HepG2 (cell line): ENCODE data around the gene VARS1. TPM values are rescaled to one million over a fixed set of nuclear protein-coding genes. Genes with fewer than 3 reads are reported as not detected.

Experiments used
- ATAC-seq: fragments of 200-7000 bp; cut with Tn5 transposase; 3 replicates; pipeline ENCODE4 v1.9.1; 2020; ENCODE audit warnings: mild to moderate bottlenecking, moderate library complexity
- BruUV-seq: library from RNA; stranded (reverse); fragments of 400-500 nt; replicated peaks from 2 replicates; lab custom pipeline; 2021; lab: Mats Ljungman, UMichigan
- CTCF ChIA-PET: fragments of 300-600 bp; formaldehyde crosslinking; extraction: SDS; loops from one replicate; lab custom pipeline; 2021; ENCODE audit warnings: low total read pairs, inconsistent platforms, low intra/inter-chr PET ratio; lab: Yijun Ruan, JAX
- POLR2A ChIA-PET: fragments of 350-600 bp; sonication (Branson Sonifier 250); formaldehyde crosslinking; loops from one replicate; lab custom pipeline; 2020; ENCODE audit warnings: antibody characterized with exemption, inconsistent platforms; lab: Yijun Ruan, JAX
- DNase-seq: peaks from one replicate; pipeline ENCODE4 v3.0.0-alpha.2; 2015; ENCODE audit warnings: low spot score
- FAIRE-seq: peaks from 3 replicates; lab custom pipeline; 2011; peaks lifted over from hg19 to GRCh38; lab: Jason Lieb, UNC
- H2AFZ ChIP-seq: one replicate; pipeline ENCODE4 v1.6.1; 2011; ENCODE audit warnings: low read length, inconsistent platforms
- H3K27ac ChIP-seq: fragments of 300-600 bp; 3 replicates; pipeline ENCODE4 v1.8.0; 2011; ENCODE audit warnings: mixed run types, mild to moderate bottlenecking, mixed read lengths, low read length, inconsistent platforms; ENCODE audit not compliant: insufficient read depth; ENCODE audit errors: extremely low read length
- H3K27me3 ChIP-seq, 2 experiments: fragments of 200-600 bp in 1 of 2; 2 replicates in 1 of 2; 3 replicates in 1 of 2; pipeline versions ENCODE4 v1.6.0 to v1.8.0; 2011; ENCODE audit warnings: low read length in 2 of 2, mild to moderate bottlenecking in 2 of 2, moderate library complexity in 2 of 2, inconsistent platforms in 1 of 2; ENCODE audit not compliant: insufficient read depth in 2 of 2, control insufficient read depth in 1 of 2
- H3K36me3 ChIP-seq, 2 experiments: fragments of 200-600 bp in 1 of 2; replicated peaks in 1 of 2; 2 replicates in 1 of 2; 3 replicates in 1 of 2; pipeline versions ENCODE4 v1.5.1 to v1.8.0; 2011; ENCODE audit warnings: low read length in 2 of 2, inconsistent platforms in 1 of 2; ENCODE audit not compliant: insufficient read depth in 2 of 2, control insufficient read depth in 1 of 2
- H3K4me1 ChIP-seq: 2 replicates; pipeline ENCODE4 v1.5.1; 2012; ENCODE audit warnings: low read length, inconsistent platforms; ENCODE audit not compliant: insufficient read depth
- H3K4me2 ChIP-seq: 2 replicates; pipeline ENCODE4 v1.6.0; 2011; ENCODE audit warnings: low read depth, low read length, inconsistent platforms
- H3K4me3 ChIP-seq, 3 experiments: fragments of 200-600 bp in 1 of 3; sonication (generic), shearing (Covaris generic) in 1 of 3; replicated peaks in 1 of 3; 2 replicates each; pipeline ENCODE4 v1.5.1; 2011 to 2016; ENCODE audit warnings: low read length in 3 of 3, inconsistent platforms in 2 of 3, low read depth in 2 of 3, mild to moderate bottlenecking in 2 of 3, control low read depth in 1 of 3, mixed read lengths in 1 of 3; ENCODE audit not compliant: insufficient read depth in 1 of 3
- H3K79me2 ChIP-seq: one replicate; pipeline ENCODE4 v1.6.1; 2011; ENCODE audit warnings: low read length, inconsistent platforms; ENCODE audit not compliant: insufficient read depth
- H3K9ac ChIP-seq: 2 replicates; pipeline ENCODE4 v1.6.0; 2011; ENCODE audit warnings: mild to moderate bottlenecking, low read depth, low read length, inconsistent platforms; ENCODE audit not compliant: insufficient read depth
- H3K9me3 ChIP-seq: 2 replicates; pipeline ENCODE4 v1.5.1; 2012; ENCODE audit warnings: mild to moderate bottlenecking, low read length
- H4K20me1 ChIP-seq: 2 replicates; pipeline ENCODE4 v1.6.0; 2011; ENCODE audit warnings: inconsistent platforms, mild to moderate bottlenecking, low read length, moderate library complexity; ENCODE audit not compliant: insufficient read depth
- ATF7 ChIP-seq, 2 experiments: fragments of 450-650 bp in 1 of 2; sonication (generic) in 1 of 2; formaldehyde crosslinking in 1 of 2; IDR thresholded peaks; 2 replicates each; pipeline versions ENCODE4 v1.4.0 to v1.6.1; 2016 to 2020; ENCODE audit warnings: antibody characterized with exemption in 1 of 2, mild to moderate bottlenecking in 1 of 2, missing genetic modification reagents in 1 of 2
- FOXA3 ChIP-seq: IDR thresholded peaks from 2 replicates; pipeline ENCODE4 v1.6.1; 2016; ENCODE audit warnings: missing genetic modification reagents, missing compliant biosample characterization
- FOXP1 ChIP-seq, 2 experiments: fragments of 450-650 bp in 1 of 2; IDR thresholded peaks; 2 replicates each; pipeline ENCODE4 v1.6.1; 2017 to 2018; ENCODE audit warnings: antibody characterized with exemption in 1 of 2
- JUN ChIP-seq: sonication (generic); formaldehyde crosslinking; IDR thresholded peaks from 2 replicates; pipeline ENCODE4 v1.4.0; 2020; ENCODE audit warnings: mild to moderate bottlenecking, missing genetic modification reagents
- JUNB ChIP-seq: sonication (generic); formaldehyde crosslinking; IDR thresholded peaks from 2 replicates; pipeline ENCODE4 v1.8.0; 2022; ENCODE audit warnings: missing genetic modification reagents, mild to moderate bottlenecking, borderline replicate concordance
- PHB2 ChIP-seq: fragments of 450-650 bp; IDR thresholded peaks from 2 replicates; pipeline ENCODE4 v1.6.1; 2018; ENCODE audit not compliant: partially characterized antibody
- TBX2 ChIP-seq: sonication (generic); formaldehyde crosslinking; IDR thresholded peaks from 2 replicates; pipeline ENCODE4 v1.5.0; 2020; ENCODE audit warnings: missing genetic modification reagents, mild to moderate bottlenecking, borderline replicate concordance
- ZBTB21 ChIP-seq: sonication (generic); formaldehyde crosslinking; IDR thresholded peaks from 2 replicates; pipeline ENCODE4 v1.4.0; 2020; ENCODE audit warnings: missing genetic modification reagents
- ZFY ChIP-seq: sonication (generic); formaldehyde crosslinking; IDR thresholded peaks from 2 replicates; pipeline ENCODE4 v1.4.0; 2020; ENCODE audit warnings: missing genetic modification reagents
- ZNF770 ChIP-seq: sonication (generic); formaldehyde crosslinking; IDR thresholded peaks from 2 replicates; pipeline ENCODE4 v1.5.0; 2020; ENCODE audit warnings: mild to moderate bottlenecking, missing genetic modification reagents
- ZZZ3 ChIP-seq: sonication (generic); formaldehyde crosslinking; IDR thresholded peaks from 2 replicates; pipeline ENCODE4 v1.4.0; 2020; ENCODE audit warnings: missing genetic modification reagents, mild to moderate bottlenecking, borderline replicate concordance
- WGBS: methylation state at CpG from one replicate; pipeline ENCODE4 v1.1.6; 2017; ENCODE audit warnings: low lambda C conversion rate; 5-methylcytosine and 5-hydroxymethylcytosine counted together
- in situ Hi-C: cut with HindIII; loops from 2 replicates; pipeline ENCODE4 v1.10.0; 2017; ENCODE audit warnings: low pct_unique_long_range_greater_than_20kb; ENCODE audit not compliant: extremely low pct_ligation_motif_present
- intact Hi-C: fragments of 100-400 bp; cut with micrococcal nuclease; formaldehyde crosslinking; loops from one replicate; pipeline ENCODE4 v1.10.0; 2022; ENCODE audit not compliant: unreplicated experiment
- polyA plus RNA-seq, 8 experiments: library from polyadenylated mRNA; depleted of rRNA in 3 of 8; stranded (reverse) in 7 of 8; unstranded in 1 of 8; fragments of >200 nt; fragmentation: Illumina TruSeq in 4 of 8; extraction: Trizol in 4 of 8; gene quantifications; 2 replicates each; pipeline versions ENCODE4 v1.2.1 to v1.2.3, GENCODE V29; 2011 to 2016; ENCODE audit warnings: low read depth in 4 of 8, missing spikeins in 1 of 8, mixed read lengths in 1 of 8; ENCODE audit not compliant: insufficient read depth in 1 of 8
- total RNA-seq, 5 experiments: library from RNA; depleted of rRNA; stranded (reverse); fragments of >200 nt; fragmentation: Illumina TruSeq; extraction: Trizol; gene quantifications; 2 replicates each; pipeline ENCODE4 v1.2.3, GENCODE V29; 2016; ENCODE audit warnings: low read depth in 1 of 5
- TF ChIP-seq, protein P1 (sequence below): sonication (generic); formaldehyde crosslinking; IDR thresholded peaks from 2 replicates; pipeline ENCODE4 v1.4.0; 2020; ENCODE audit warnings: missing genetic modification reagents
- TF ChIP-seq, protein P2 (sequence below): sonication (generic); formaldehyde crosslinking; IDR thresholded peaks from 2 replicates; pipeline ENCODE4 v1.4.0; 2020; ENCODE audit warnings: missing genetic modification reagents

Gene VARS1
- total and polyA plus RNA-seq, 2 of the 13 experiments (the other 11 are each of a cell fraction or from before 2014, with no cell fraction given) = 14.7 to 56.1 TPM

DNA sequence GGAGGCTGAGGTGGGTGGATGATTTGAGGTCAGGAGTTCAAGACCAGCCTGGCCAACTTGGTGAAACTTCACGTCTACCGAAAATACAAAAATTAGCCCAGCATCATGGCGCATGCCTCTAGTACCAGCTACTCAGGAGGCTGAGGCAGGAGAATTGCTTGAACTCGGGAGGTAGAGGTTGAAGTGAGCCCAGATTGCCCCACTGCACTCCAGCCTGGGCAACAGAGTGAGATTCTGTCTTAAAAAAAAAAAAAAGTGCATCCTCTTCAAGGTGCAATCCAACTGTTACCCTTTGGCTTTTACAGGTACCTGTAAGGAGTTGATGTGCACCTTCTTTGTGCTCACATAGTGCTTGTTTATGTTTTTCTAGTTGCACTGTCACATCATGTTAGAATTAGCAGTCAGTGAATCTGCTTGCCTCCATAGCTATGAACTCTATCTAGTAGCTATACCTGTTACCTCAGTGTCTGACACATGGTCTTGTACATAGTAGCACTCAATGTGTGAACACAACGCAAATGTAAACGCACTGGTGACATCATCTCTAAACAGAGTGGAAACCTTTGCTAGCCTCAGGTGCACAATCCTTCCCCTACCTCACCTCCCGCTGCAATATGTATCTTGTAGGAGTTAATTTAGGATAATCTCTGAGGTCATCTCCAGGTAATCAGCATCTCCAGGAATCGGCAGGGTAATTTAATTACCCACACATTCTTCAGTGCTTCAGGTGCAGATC lies 46.1 kb downstream of the VARS1 start:
- Histone ChIP-seq H3K79me2 (no peaks in the 10 kb centered on the region), H3K27me3 (no peaks in the 10 kb centered on the region), H3K9ac (no peak overlapping the region), H3K4me3 (no peak overlapping the region), H3K27ac (no peak overlapping the region), H3K9me3 (no peaks in the 10 kb centered on the region)
- POLR2A ChIA-PET = interaction anchor here (0.7 to 4.7 kb wide), 4 partner anchors 12 to 94 kb away, joined by 3 to 106 read pairs (median 4); partner anchors contain the start of genes APOM, CLIC1, LSM2 and MSH5
- 94% methylated on average over 8 of the region's 8 CpGs for WGBS
- intact Hi-C loops = no loop called here
- no peak for FAIRE-seq
- no peak for ATAC-seq
- TF ChIP-seq TBX2 (CRISPR knock-in tag) = peak; percentile 27; the same call in 1 of the 2 replicates
- TF ChIP-seq, protein P1, sequence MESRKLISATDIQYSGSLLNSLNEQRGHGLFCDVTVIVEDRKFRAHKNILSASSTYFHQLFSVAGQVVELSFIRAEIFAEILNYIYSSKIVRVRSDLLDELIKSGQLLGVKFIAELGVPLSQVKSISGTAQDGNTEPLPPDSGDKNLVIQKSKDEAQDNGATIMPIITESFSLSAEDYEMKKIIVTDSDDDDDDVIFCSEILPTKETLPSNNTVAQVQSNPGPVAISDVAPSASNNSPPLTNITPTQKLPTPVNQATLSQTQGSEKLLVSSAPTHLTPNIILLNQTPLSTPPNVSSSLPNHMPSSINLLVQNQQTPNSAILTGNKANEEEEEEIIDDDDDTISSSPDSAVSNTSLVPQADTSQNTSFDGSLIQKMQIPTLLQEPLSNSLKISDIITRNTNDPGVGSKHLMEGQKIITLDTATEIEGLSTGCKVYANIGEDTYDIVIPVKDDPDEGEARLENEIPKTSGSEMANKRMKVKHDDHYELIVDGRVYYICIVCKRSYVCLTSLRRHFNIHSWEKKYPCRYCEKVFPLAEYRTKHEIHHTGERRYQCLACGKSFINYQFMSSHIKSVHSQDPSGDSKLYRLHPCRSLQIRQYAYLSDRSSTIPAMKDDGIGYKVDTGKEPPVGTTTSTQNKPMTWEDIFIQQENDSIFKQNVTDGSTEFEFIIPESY (CRISPR knock-in tag) = peak; percentile 82
- TF ChIP-seq PHB2 = no peak
- TF ChIP-seq FOXA3 (CRISPR knock-in tag) = 0 out of 2 replicates have a peak, but pooled peaks have one; percentile 14
- TF ChIP-seq ZFY = no peak
- TF ChIP-seq ZBTB21 (CRISPR knock-in tag) = peak; percentile 76; the same call in 1 of the 2 replicates
- 0 out of 2 replicates have a peak, but pooled peaks have one; percentile 40 for TF ChIP-seq ZZZ3 (CRISPR knock-in tag)
- TF ChIP-seq ZNF770 (CRISPR knock-in tag) = no peak
- 0 out of 2 replicates have a peak, but pooled peaks have one; percentile 32 for TF ChIP-seq JUNB
- TF ChIP-seq ATF7 (IDR thresholded peaks at IDR 0.05) = peak; percentile 75
- TF ChIP-seq ATF7 (CRISPR knock-in tag; IDR thresholded peaks at IDR 0.05) = no peak
- 0 out of 2 replicates have a peak, but pooled peaks have one; percentile 50 for TF ChIP-seq JUN (CRISPR knock-in tag)
- TF ChIP-seq, protein P2, sequence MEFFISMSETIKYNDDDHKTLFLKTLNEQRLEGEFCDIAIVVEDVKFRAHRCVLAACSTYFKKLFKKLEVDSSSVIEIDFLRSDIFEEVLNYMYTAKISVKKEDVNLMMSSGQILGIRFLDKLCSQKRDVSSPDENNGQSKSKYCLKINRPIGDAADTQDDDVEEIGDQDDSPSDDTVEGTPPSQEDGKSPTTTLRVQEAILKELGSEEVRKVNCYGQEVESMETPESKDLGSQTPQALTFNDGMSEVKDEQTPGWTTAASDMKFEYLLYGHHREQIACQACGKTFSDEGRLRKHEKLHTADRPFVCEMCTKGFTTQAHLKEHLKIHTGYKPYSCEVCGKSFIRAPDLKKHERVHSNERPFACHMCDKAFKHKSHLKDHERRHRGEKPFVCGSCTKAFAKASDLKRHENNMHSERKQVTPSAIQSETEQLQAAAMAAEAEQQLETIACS = 0 out of 2 replicates have a peak, but pooled peaks have one; percentile 20
- no peak for TF ChIP-seq FOXP1 (IDR thresholded peaks at IDR 0.05)
- 0 out of 2 replicates have a peak, but pooled peaks have one; percentile 22 for TF ChIP-seq FOXP1 (CRISPR knock-in tag; IDR thresholded peaks at IDR 0.05)
- TF ChIP-seq, all 625 proteins: peak for 10
- BruUV-seq = no TSS peak
- CTCF ChIA-PET = no interaction called here
- H4K20me1 ChIP-seq = no peaks in the 10 kb centered on the region
- H2AFZ ChIP-seq = no peak overlapping the region
- H3K4me2 ChIP-seq = no peak overlapping the region
- H3K36me3 ChIP-seq = no peaks in the 10 kb centered on the region
- no peak for DNase-seq
- H3K4me1 ChIP-seq = peaks cover 38% of the 10 kb centered on the region
- in situ Hi-C loops = no loop called here
